NCI-H2196 (cell line): ENCODE measurements around the gene PNO1.
"Not testable (repeated sequence)": the region's sequence is repeated elsewhere in the genome, so short reads cannot be mapped to it uniquely, and the experiment has no call there.

ENCODE experiments used
- DNase-seq: peaks from one replicate; lab custom pipeline; 2025; ENCODE audit not compliant: unreplicated experiment; lab: John Stamatoyannopoulos, UW

The PNO1 gene

GRCh38 chr2:68157402-68158133, at the start of gene PNO1:
TSS of gene PNO1 (plus strand) at chr2:68157888. CDS start at chr2:68157935, 47 bp downstream.
- DNase-seq: peak; percentile 77

GRCh38 chr2:68108120-68108519, 49.6 kb upstream of the PNO1 start:
- no peak for DNase-seq

- no peak for DNase-seq
These were observed 47.6 kb upstream of the PNO1 start for GRCh38 chr2:68110102-68110501.

- DNase-seq: no peak
These were observed 41.7 kb upstream of the PNO1 start for GRCh38 chr2:68115965-68116364.

GRCh38 chr2:68117922-68118321, 39.8 kb upstream of the PNO1 start:
- not testable (repeated sequence) for DNase-seq

GRCh38 chr2:68118816-68119215, 38.9 kb upstream of the PNO1 start:
- no peak for DNase-seq

GRCh38 chr2:68119504-68119903, 38.2 kb upstream of the PNO1 start:
- no peak for DNase-seq

- DNase-seq: peak; percentile 72
These were observed 35.6 kb upstream of the PNO1 start for GRCh38 chr2:68121873-68122679.

- no peak for DNase-seq
These were observed 35.1 kb upstream of the PNO1 start for GRCh38 chr2:68122680-68122964.

GRCh38 chr2:68124321-68124720, 33.4 kb upstream of the PNO1 start:
- DNase-seq: no peak

- DNase-seq: no peak
These were observed 31.9 kb upstream of the PNO1 start for GRCh38 chr2:68125821-68126220.

- DNase-seq: no peak
These were observed 31.1 kb upstream of the PNO1 start for GRCh38 chr2:68126561-68126960.

- no peak for DNase-seq
These were observed 30.1 kb upstream of the PNO1 start for GRCh38 chr2:68127358-68128242.

- DNase-seq: no peak
These were observed 23.6 kb upstream of the PNO1 start for GRCh38 chr2:68134120-68134519.

- no peak for DNase-seq
These were observed 23.1 kb upstream of the PNO1 start for GRCh38 chr2:68134554-68134953.

GRCh38 chr2:68135448-68136320, 22.0 kb upstream of the PNO1 start:
- DNase-seq: no peak

- no peak for DNase-seq
These were observed 15.8 kb upstream of the PNO1 start for GRCh38 chr2:68141875-68142274.

GRCh38 chr2:68151037-68151436, 6.7 kb upstream of the PNO1 start:
- DNase-seq: no peak

- no peak for DNase-seq
These were observed 4.9 kb upstream of the PNO1 start for GRCh38 chr2:68152681-68153347.

GRCh38 chr2:68155618-68156017, 2.1 kb upstream of the PNO1 start:
- DNase-seq: no peak
